Neural cell (in vitro differentiated cells): ENCODE measurements around the gene PRPH. TPM values are rescaled to one million over a fixed set of nuclear protein-coding genes. Genes with fewer than 3 reads are reported as not detected.
"Not testable (repeated sequence)": the region's sequence is repeated elsewhere in the genome, so short reads cannot be mapped to it uniquely, and the experiment has no call there.

Source experiments
- H2AFZ ChIP-seq: fragments of 200-600, 300-800 bp; sonication (generic), shearing (Covaris generic); 2 replicates; pipeline ENCODE4 v1.6.0; 2014; ENCODE audit warnings: low read depth, mild to moderate bottlenecking, antibody characterized with exemption, low read length, moderate library complexity
- H3F3A ChIP-seq: fragments of 200-600 bp; shearing (Covaris generic); 2 replicates; pipeline ENCODE4 v1.6.1; 2016; ENCODE audit warnings: mild to moderate bottlenecking, moderate library complexity, mixed read lengths, antibody characterized with exemption, low read length; ENCODE audit not compliant: insufficient read depth, poor library complexity, severe bottlenecking
- H3K27ac ChIP-seq: fragments of 200-600, 300-800 bp; sonication (generic), shearing (Covaris generic); 2 replicates; pipeline ENCODE4 v1.5.1; 2014; ENCODE audit warnings: mild to moderate bottlenecking, low read length, moderate library complexity
- H3K27me3 ChIP-seq: fragments of 300-800, 200-600 bp; sonication (generic), shearing (Covaris generic); 2 replicates; pipeline ENCODE4 v1.6.0; 2014; ENCODE audit warnings: mild to moderate bottlenecking, low read depth, low read length, moderate library complexity; ENCODE audit not compliant: insufficient read depth
- H3K36me3 ChIP-seq: fragments of 300-800, 200-600 bp; sonication (generic), shearing (Covaris generic); 2 replicates; pipeline ENCODE4 v1.5.1; 2014; ENCODE audit warnings: mild to moderate bottlenecking, antibody characterized with exemption, low read length, moderate library complexity; ENCODE audit not compliant: insufficient read depth
- H3K4me2 ChIP-seq: fragments of 300-800, 200-600 bp; sonication (generic), shearing (Covaris generic); 2 replicates; pipeline ENCODE4 v1.6.0; 2014; ENCODE audit warnings: mild to moderate bottlenecking, low read length
- H3K4me3 ChIP-seq: fragments of 300-800, 200-600 bp; sonication (generic), shearing (Covaris generic); 2 replicates; pipeline ENCODE4 v1.5.1; 2014; ENCODE audit warnings: mild to moderate bottlenecking, low read length, moderate library complexity
- H3K79me2 ChIP-seq: fragments of 200-600 bp; shearing (Covaris generic); replicated peaks from 2 replicates; pipeline ENCODE4 v1.6.0; 2014; ENCODE audit warnings: mild to moderate bottlenecking, low read length, moderate library complexity; ENCODE audit not compliant: insufficient read depth
- H3K9ac ChIP-seq: fragments of 300-800, 200-600 bp; sonication (generic), shearing (Covaris generic); 2 replicates; pipeline ENCODE4 v1.6.1; 2016; ENCODE audit warnings: mild to moderate bottlenecking, low read length, mixed read lengths
- H3K9me2 ChIP-seq: fragments of 200-600 bp; shearing (Covaris generic); 2 replicates; pipeline ENCODE4 v1.6.1; 2016; ENCODE audit warnings: mild to moderate bottlenecking, low read length, mixed read lengths; ENCODE audit not compliant: insufficient read depth
- H3K9me3 ChIP-seq: fragments of 200-600, 300-800 bp; sonication (generic), shearing (Covaris generic); 2 replicates; pipeline ENCODE4 v1.6.1; 2016; ENCODE audit warnings: mild to moderate bottlenecking, mixed run types, low read length, moderate library complexity, mixed read lengths
- H4K20me1 ChIP-seq: fragments of 200-600 bp; shearing (Covaris generic); 2 replicates; pipeline ENCODE4 v1.6.1; 2016; ENCODE audit warnings: mild to moderate bottlenecking, mixed run types; ENCODE audit not compliant: insufficient read depth
- CTCF ChIP-seq: fragments of 450-650 bp; IDR thresholded peaks from 2 replicates; pipeline ENCODE4 v1.5.1; 2014; ENCODE audit warnings: antibody characterized with exemption, mild to moderate bottlenecking, moderate library complexity; ENCODE audit not compliant: poor library complexity, severe bottlenecking
- EP300 ChIP-seq: fragments of 450-650 bp; conservative IDR thresholded peaks from 2 replicates; pipeline ENCODE4 v1.6.1; 2014; ENCODE audit warnings: antibody characterized with exemption, mild to moderate bottlenecking, moderate library complexity; ENCODE audit not compliant: poor library complexity, severe bottlenecking
- EZH2 ChIP-seq: fragments of 200-600, 300-800 bp; shearing (Covaris generic), sonication (generic); IDR thresholded peaks from 2 replicates; pipeline ENCODE4 v1.6.1; 2014; ENCODE audit warnings: antibody characterized with exemption, low read length, borderline replicate concordance, mild to moderate bottlenecking; ENCODE audit not compliant: insufficient read depth, poor library complexity, severe bottlenecking
- MXI1 ChIP-seq: fragments of 450-650 bp; conservative IDR thresholded peaks from 2 replicates; pipeline ENCODE4 v1.6.1; 2014; ENCODE audit warnings: antibody characterized with exemption, mild to moderate bottlenecking; ENCODE audit not compliant: poor library complexity, severe bottlenecking
- POLR2AphosphoS5 ChIP-seq: IDR thresholded peaks from 2 replicates; pipeline ENCODE4 v1.6.1; 2012
- RAD21 ChIP-seq: fragments of 450-650 bp; conservative IDR thresholded peaks from 2 replicates; pipeline ENCODE4 v1.6.1; 2014; ENCODE audit warnings: antibody characterized with exemption, mild to moderate bottlenecking, moderate library complexity
- REST ChIP-seq: IDR thresholded peaks from 2 replicates; pipeline ENCODE4 v1.6.1; 2012; ENCODE audit warnings: borderline replicate concordance
- SMC3 ChIP-seq: fragments of 450-650 bp; conservative IDR thresholded peaks from 2 replicates; pipeline ENCODE4 v1.6.1; 2014; ENCODE audit warnings: antibody characterized with exemption, mild to moderate bottlenecking, moderate library complexity; ENCODE audit not compliant: poor library complexity
- TAF1 ChIP-seq: IDR thresholded peaks from 2 replicates; pipeline ENCODE4 v1.6.1; 2012; ENCODE audit warnings: low read depth
- polyA plus RNA-seq: library from polyadenylated mRNA; depleted of rRNA; stranded (reverse); fragments of >200 nt; gene quantifications from 2 replicates; pipeline ENCODE4 v1.2.3, GENCODE V29; 2014

PRPH gene
- polyA plus RNA-seq, 1 donor from 2014 or later = not detected

- H3K9ac ChIP-seq, H3K27me3 ChIP-seq, H3K27ac ChIP-seq, H3K4me3 ChIP-seq, H2AFZ ChIP-seq, H4K20me1 ChIP-seq, H3K36me3 ChIP-seq, H3K79me2 ChIP-seq, H3K9me2 ChIP-seq, H3K9me3 ChIP-seq, H3F3A ChIP-seq, H3K4me2 ChIP-seq: not testable (repeated sequence)
Observed at GRCh38 chr12:49280545-49280944, 14.4 kb upstream of the PRPH start.

- TF ChIP-seq MXI1 = no peak
- no peak for TF ChIP-seq POLR2AphosphoS5
- TF ChIP-seq EZH2 = no peak
- no peak for TF ChIP-seq SMC3
- no peak for TF ChIP-seq EP300
- TF ChIP-seq CTCF = no peak
- no peak for TF ChIP-seq TAF1
- TF ChIP-seq RAD21 = no peak
- TF ChIP-seq REST = no peak
Observed at GRCh38 chr12:49282302-49282701, 12.6 kb upstream of the PRPH start.

GRCh38 chr12:49282740-49283375 lies 12.1 kb upstream of the PRPH start:
- not testable (repeated sequence) for H3K79me2 ChIP-seq, H3K27ac ChIP-seq, H3K9me3 ChIP-seq, H3F3A ChIP-seq, H3K36me3 ChIP-seq, H3K4me2 ChIP-seq, H3K9me2 ChIP-seq, H3K27me3 ChIP-seq, H4K20me1 ChIP-seq, H2AFZ ChIP-seq, H3K4me3 ChIP-seq, H3K9ac ChIP-seq

More at GRCh38 chr12:49282302-49282701, 12.6 kb upstream of the PRPH start:
- H3K4me2 ChIP-seq = no peak overlapping the region
- no peak overlapping the region for H3K4me3 ChIP-seq
- H3F3A ChIP-seq = no peaks in the 10 kb centered on the region
- no peaks in the 10 kb centered on the region for H3K9me3 ChIP-seq
- H3K79me2 ChIP-seq = no peaks in the 10 kb centered on the region
- no peaks in the 10 kb centered on the region for H3K9me2 ChIP-seq
- H3K27ac ChIP-seq = no peak overlapping the region
- H3K9ac ChIP-seq = no peak overlapping the region
- H3K27me3 ChIP-seq = no peaks in the 10 kb centered on the region
- no peaks in the 10 kb centered on the region for H3K36me3 ChIP-seq
- no peaks in the 10 kb centered on the region for H4K20me1 ChIP-seq
- H2AFZ ChIP-seq = no peak overlapping the region
